ENCODE data around the gene S1PR4.
"Not testable (repeated sequence)": the region's sequence is repeated elsewhere in the genome, so short reads cannot be mapped to it uniquely, and the experiment has no call there.

The S1PR4 gene

DNA sequence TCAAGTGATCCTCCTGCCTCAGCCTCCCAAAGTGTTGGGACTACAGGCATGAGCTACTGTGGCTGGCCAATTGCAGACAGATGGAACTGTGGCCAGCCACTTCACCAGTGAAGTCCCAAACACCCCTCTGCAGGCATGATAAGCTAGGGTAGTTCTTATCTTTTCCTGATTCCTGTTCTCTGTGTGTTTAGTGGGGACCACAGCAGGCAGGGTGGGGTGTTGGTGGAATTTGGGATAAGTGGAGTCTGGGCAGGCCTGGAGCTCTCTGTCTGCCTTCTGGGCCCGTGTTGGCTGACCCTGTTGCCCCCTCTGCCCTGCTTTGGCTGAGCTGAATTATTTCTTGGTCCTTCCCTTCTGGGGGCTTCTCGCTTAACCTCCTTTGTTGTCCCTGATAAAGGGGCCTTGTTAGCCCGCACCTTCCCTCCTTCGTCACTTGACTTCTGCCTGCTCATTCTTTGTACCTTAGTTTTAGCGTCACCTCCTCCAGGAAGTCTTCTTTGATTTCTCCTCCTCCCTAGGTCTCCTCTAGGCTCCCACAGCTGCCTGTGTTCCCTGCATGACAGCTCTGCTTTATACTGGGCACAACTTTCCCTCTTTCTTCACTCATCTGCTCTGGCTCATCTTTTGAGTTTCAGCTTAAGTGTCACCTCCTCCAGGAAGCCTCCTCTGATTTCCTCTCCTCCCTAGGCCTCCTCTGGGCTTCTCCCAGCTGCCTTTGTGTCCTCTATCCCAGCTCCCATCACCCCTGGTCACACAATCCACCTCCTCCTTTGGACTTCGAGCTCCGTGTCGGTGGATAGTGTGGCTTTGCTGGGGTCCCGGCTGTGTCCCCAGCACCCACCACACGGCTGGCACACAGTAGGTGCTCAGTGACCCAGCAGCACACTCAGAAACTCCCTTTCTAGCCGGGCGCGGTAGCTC, 5.4 kb downstream of the S1PR4 start:
- no peak for DNase-seq (ENCODE audit: low read depth)

DNA sequence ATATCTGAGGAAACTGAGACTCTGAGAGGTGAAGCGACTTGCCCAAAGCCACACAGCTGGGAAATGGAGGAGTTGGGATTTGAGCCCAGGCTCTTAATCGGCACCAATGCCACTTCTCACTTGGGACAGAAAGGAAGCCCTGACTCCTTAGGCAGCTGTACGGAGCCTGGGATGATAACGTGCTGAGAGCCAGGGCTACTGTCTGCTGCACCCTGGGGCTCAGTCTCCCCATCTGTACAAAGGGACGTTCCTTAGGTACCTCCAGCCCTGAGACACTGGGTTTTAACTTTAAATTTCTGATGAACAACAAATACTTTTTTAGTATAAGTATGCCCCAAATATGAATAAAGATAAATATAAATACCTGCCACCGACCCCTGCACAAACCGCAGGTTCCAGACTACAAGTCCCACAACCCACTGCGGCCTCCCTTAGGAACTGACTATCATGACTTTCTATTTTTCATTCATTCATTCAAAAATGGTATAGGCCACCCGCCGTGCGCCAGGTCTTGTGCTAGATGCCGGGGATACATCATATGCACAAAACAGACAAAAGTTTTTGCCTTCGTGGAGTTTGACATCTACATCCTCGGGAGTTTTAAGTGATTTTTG, 6.4 kb downstream of the S1PR4 start:
- peak; percentile 35 for DNase-seq (ENCODE audit: low read depth)

DNA sequence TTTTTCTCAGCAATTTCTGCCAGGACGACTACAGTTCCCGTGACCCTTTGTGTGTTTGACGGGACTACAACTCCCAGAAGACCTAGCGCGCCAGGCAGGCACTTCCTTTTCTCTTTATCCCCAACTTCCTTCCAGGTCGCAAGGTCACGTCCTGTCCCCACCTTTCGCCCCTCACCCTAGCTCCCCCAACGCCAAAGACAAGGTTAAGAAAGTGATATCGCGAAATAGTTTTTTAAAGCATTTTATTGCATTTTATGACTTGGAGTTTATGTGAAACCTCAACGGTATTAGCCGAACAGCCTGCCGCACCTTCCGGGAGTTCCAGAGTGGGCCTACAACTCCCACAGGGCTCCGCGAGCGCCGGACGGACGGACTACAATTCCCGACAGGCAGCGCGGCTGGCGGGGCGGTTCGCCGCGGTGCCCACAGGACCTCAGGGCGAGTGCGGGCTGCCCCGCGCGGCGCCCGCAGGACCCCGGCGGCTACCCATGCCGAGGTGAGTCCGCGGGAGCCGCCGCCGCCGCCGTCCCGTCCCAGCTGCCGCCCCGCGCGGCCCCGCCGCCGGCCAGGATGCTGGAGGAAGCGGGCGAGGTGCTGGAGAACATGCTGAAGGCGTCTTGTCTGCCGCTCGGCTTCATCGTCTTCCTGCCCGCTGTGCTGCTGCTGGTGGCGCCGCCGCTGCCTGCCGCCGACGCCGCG, 7.0 kb downstream of the S1PR4 start, which contains the start of gene NCLN:
NCLN (plus strand) TSS at position 470 of the 699 bp plus-strand sequence; CDS start at position 571, 101 bp downstream.
- peak; percentile 90 for DNase-seq (ENCODE audit: low read depth)

DNA sequence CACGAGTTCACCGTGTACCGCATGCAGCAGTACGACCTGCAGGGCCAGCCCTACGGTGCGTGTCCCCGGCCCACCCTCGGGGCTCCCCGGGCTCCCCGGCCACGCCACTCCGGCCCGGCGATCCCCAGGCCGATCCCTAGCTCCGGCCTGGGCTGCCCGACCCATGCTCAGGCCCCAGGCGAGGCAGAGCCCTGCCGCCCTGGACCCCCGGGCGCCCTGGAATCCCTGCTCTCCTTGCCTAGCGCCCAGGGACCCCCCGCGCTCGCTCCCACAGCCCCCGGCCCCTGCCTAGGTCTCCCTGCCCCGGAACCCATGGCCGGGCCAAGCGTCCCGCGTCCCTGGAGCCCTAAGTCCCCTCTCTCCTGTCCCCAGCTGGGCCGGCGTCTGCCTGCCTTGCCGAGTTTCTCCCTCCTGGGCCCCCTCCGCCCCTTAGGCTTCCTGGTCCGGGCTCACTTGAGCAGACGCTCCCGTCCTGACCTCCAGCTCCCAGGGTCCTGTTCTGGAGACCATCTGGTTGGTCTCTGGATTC, 7.7 kb downstream of the S1PR4 start:
- DNase-seq (ENCODE audit: low read depth) = no peak

DNA sequence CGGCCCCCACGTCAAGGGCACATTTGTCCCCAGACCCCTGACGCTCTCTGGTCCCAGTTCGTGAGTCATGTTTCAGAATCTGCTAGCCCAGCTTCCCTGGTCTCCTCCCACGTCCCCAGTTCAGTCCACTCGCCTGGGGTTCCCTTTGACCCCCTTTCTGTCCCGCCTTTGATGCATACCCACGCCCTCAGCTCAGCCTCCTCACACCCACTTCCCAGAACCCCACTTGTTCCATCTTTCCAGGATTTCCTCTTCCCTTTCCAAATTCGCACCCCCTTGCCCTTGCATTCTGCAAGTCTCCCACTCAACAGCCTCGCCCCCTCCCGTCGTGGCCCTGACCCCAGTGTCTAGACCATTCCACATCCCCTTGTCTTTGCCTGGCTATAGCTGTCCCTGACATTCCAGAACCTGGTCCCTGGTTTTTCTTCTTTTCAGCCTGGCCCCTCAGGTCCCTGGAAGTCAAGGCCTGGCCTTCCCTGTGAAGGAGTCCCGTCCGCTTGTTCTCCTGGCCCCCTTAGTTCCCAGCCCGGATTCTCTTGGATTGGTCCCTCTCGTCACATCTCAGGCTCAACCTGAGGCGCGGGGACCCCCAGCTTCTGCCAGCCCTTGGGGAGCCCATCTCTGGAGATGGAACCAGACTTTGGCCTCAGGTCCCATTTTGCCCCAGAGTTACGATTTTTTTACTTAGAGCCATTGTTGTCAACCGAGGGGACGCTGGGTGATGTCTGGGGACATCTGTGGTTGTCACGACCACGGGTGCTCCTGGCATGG, 8.5 kb downstream of the S1PR4 start:
- DNase-seq (ENCODE audit: low read depth) = no peak

DNA sequence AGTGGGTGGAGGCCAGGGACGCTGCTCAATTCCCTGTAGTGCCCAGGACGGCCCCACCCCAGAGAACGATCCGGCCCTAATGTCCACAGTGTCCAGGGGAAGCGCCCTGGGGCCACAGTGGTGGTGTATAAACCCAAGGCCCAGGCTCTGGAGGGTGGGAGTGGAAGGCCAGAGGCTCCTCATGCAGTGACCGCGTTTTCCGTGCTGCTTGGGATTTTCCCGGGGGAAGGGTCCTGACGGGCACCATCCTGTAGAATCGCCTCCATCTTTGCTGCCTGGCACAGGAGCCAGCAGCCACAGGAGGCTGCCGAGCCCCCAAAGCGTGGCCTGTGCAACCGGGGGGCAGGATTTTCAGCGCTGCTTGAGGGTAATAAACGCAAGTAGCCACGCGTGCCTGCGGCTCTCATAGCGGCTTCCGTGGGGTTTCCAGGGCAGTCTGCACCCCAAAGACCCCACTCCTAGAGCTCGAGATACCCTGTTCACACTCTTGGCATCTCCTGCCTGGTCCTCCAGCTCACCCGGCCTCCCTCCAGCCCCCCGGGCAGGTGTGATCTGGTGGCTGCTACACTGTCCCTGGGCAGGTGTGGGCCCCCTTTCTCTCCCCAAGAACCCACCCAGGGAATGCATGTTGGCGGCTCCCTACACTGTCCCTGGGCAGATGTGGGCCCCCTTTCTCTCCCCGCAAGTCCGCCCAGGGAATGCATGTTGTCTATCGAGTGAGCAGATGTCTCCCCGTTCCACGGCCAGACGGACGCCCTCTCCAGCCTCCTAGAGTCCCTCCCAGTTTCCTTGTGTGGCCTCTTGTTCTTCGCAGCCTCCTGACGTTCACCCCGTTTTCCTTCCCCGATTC, 9.3 kb downstream of the S1PR4 start:
- no peak for DNase-seq (ENCODE audit: low read depth)

- no peak for DNase-seq (ENCODE audit: low read depth)
Observed at GRCh38 chr19:3188627-3189596, 10.3 kb downstream of the S1PR4 start.

GRCh38 chr19:3189702-3190469, 11.3 kb downstream of the S1PR4 start:
- DNase-seq (ENCODE audit: low read depth) = no peak

GRCh38 chr19:3190470-3190770, 11.9 kb downstream of the S1PR4 start:
- DNase-seq (ENCODE audit: low read depth) = no peak

- DNase-seq (ENCODE audit: low read depth) = no peak
Observed at GRCh38 chr19:3190921-3191805, 12.6 kb downstream of the S1PR4 start.

- DNase-seq (ENCODE audit: low read depth) = not testable (repeated sequence)
Observed at GRCh38 chr19:3191806-3192104, 13.2 kb downstream of the S1PR4 start.

DNA sequence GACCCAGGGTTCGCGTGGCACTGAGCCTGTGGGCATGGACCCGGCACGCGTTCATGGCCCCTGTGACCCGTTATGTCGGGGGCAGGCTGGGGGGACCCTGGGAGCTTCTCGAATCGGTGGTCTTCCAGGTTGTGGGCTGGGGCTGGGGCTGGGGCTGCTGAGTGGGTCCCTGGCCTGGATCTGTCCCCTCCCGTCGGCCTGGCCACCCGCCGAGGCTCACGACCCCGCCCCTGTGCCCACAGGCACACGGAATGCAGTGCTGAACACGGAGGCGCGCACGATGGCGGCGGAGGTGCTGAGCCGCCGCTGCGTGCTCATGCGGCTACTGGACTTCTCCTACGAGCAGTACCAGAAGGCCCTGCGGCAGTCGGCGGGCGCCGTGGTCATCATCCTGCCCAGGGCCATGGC, 13.7 kb downstream of the S1PR4 start:
- no peak for DNase-seq (ENCODE audit: low read depth)

GRCh38 chr19:3192684-3193083, 14.1 kb downstream of the S1PR4 start:
- no peak for DNase-seq (ENCODE audit: low read depth)

- no peak for DNase-seq (ENCODE audit: low read depth)
Observed at GRCh38 chr19:3193256-3194105, 14.9 kb downstream of the S1PR4 start.

DNA sequence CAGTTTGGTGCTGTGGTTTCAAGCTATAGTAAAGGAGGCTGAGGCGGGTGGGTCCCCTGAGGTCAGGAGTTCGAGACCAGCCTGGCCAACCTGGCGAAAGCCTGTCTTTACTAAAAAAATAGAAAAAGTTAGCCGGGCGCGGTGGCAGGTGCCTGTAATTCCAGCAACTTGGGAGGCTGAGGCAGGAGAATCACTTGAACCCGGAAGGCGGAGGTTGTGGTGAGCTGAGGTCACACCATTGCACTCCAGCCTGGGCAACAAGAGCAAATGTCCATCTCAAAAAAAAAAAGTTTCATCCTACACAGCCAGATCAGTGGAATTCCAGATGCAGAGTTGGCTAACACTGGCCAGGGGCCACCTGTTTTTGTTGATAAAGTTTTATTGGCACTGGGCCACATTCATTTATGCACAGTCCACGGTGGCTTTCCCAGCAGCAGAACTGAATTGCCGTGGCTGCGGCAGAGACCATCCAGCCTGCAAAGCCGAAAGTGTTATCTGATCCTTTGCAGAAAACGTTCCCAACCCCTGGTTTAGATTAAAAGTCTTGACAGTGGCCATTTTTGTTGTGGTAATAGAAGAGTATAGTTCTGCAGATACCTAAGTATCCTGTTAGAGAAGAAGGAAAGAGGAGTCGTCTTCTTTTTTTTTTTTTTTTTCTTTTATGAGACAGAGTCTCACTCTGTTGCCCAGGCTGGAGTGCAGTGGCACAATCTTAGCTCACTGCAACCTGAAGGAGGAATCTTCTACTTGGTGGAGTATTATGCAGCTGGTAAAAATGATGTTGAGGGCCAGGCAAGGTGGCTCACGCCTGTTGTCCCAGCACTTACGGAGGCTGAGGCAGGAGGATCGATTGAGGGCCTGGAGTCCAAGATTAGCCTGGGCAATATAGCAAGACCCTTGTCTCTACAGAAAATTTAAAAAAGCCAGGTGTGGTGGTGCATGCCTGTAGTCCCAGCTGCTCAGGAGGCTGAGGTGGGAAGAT, 15.8 kb downstream of the S1PR4 start:
- DNase-seq (ENCODE audit: low read depth) = no peak

All from stimulated activated CD8-positive, alpha-beta memory T cell treated with anti-CD3 and anti-CD28 coated beads, Interleukin-15, amount 100 ng/mL, for 24 hours (primary cell).